ENCODE data around the gene DCLK3. TPM values are rescaled to one million over a fixed set of nuclear protein-coding genes. Genes with fewer than 3 reads are reported as not detected.

DCLK3 gene
- total RNA-seq, 1 experiment from 2014 or later: 1.4 TPM

DNA sequence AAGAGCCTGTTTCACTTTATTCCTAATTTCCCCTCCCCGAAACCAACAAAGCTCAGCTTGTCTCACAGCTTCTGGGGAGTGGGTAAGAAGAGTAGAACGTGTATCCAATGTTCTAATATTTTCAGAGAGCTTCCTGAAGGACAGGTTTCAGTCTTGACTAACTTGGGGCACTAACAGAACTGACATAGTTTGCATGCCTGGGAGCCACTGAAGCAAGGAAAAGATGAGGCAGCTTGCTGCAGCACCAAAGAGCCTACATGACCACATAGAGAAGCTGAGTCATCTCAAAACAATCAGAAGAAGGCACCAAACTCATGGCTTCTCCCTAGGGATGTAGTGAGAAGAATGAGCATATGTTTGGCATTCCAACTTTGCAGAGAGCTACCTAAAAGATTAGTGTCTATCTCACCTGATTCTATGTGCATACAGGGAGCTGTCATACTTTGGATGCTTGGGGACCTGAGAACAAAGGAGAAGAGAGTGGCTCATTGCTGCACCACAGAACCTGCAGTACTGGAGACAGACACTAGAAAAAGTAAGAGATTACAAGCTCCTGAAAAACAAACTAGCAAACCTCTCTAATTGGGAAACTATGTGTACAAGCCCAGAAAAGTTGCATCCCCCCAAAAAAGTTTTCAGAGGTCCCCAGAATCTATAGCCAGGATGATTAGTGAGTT is 86.9 kb downstream of the DCLK3 start:
- TF ChIP-seq, protein P1, sequence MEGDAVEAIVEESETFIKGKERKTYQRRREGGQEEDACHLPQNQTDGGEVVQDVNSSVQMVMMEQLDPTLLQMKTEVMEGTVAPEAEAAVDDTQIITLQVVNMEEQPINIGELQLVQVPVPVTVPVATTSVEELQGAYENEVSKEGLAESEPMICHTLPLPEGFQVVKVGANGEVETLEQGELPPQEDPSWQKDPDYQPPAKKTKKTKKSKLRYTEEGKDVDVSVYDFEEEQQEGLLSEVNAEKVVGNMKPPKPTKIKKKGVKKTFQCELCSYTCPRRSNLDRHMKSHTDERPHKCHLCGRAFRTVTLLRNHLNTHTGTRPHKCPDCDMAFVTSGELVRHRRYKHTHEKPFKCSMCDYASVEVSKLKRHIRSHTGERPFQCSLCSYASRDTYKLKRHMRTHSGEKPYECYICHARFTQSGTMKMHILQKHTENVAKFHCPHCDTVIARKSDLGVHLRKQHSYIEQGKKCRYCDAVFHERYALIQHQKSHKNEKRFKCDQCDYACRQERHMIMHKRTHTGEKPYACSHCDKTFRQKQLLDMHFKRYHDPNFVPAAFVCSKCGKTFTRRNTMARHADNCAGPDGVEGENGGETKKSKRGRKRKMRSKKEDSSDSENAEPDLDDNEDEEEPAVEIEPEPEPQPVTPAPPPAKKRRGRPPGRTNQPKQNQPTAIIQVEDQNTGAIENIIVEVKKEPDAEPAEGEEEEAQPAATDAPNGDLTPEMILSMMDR (conservative IDR thresholded peaks at IDR 0.05): peak; percentile 30; the same call in 1 of the 3 replicates
- Histone ChIP-seq H3K23ac (ENCODE audit: insufficient read length, low read depth, low read length) (no peak overlapping the region), H2BK15ac (ENCODE audit: low read depth, low read length) (no peak overlapping the region), H2BK5ac (ENCODE audit: insufficient read length, low read length) (no peak overlapping the region), H2AK5ac (ENCODE audit: insufficient read length, low read length) (no peak overlapping the region), H3K14ac (ENCODE audit: insufficient read depth, low read length) (no peak overlapping the region), H4K8ac (replicated peaks; ENCODE audit: insufficient read length, low read depth, low read length) (no peak overlapping the region), H3K9me3 (ENCODE audit: control insufficient read depth, low read depth, low read length) (no peaks in the 10 kb centered on the region), H3K4me1 (ENCODE audit: insufficient read depth, low read length) (no peaks in the 10 kb centered on the region), H3K79me1 (ENCODE audit: insufficient read depth, low read depth, low read length, poor library complexity, severe bottlenecking) (no peaks in the 10 kb centered on the region), H2AFZ (ENCODE audit: low read length) (no peak overlapping the region), H3K4ac (ENCODE audit: low read depth, low read length) (no peak overlapping the region), H3K27ac (ENCODE audit: insufficient read length, low read depth, low read length) (no peak overlapping the region), H3K79me2 (ENCODE audit: insufficient read depth, low read length) (no peaks in the 10 kb centered on the region), H2BK12ac (ENCODE audit: insufficient read length, low read depth, low read length) (no peak overlapping the region), H3K23me2 (ENCODE audit: insufficient read length, low read depth, low read length, poor library complexity, severe bottlenecking) (no peaks in the 10 kb centered on the region), H2BK120ac (ENCODE audit: low read depth, low read length, poor library complexity, severe bottlenecking) (no peak overlapping the region), H3K27me3 (ENCODE audit: insufficient read depth, low read length) (no peaks in the 10 kb centered on the region), H4K20me1 (ENCODE audit: control insufficient read depth, insufficient read depth, insufficient read length) (no peaks in the 10 kb centered on the region), H3K4me2 (ENCODE audit: insufficient read depth, insufficient read length, low read length) (no peak overlapping the region), H3K9ac (ENCODE audit: extremely low read depth, insufficient read length, low read length) (no peak overlapping the region), H3T11ph (ENCODE audit: low read length) (no peak overlapping the region), H2BK20ac (ENCODE audit: low read depth, low read length, poor library complexity, severe bottlenecking) (no peak overlapping the region), H3K56ac (ENCODE audit: insufficient read length, low read depth, low read length) (no peak overlapping the region), H3K18ac (ENCODE audit: insufficient read length, low read depth, low read length) (no peak overlapping the region), H4K5ac (ENCODE audit: insufficient read length, low read depth, low read length) (no peak overlapping the region), H4K91ac (ENCODE audit: insufficient read length, low read depth, low read length) (no peak overlapping the region)
- peaks cover 4 to 11% of the 10 kb centered on the region in 2 experiments; a peak in 3 of 4 replicates for H3K4me1 Mint-ChIP-seq
- peaks cover 0 to 16% (median 10%) of the 10 kb centered on the region in 3 experiments for H3K36me3 Mint-ChIP-seq (ENCODE audit: insufficient read depth in 1 of 3, low read depth in 3 of 3)
- H3K27me3 Mint-ChIP-seq (ENCODE audit: low read depth): no peaks in the 10 kb centered on the region
- no peak overlapping the region for H3K27ac Mint-ChIP-seq
- DNase-seq: no peak
- H3K9me3 Mint-ChIP-seq: peaks cover 18 to 29% of the 10 kb centered on the region in 2 experiments
- no peak overlapping the region for H3K4me3 Mint-ChIP-seq
- no CpG with 5 or more reads among the region's 2 CpGs for WGBS (ENCODE audit: extremely low coverage, insufficient read length, low lambda C conversion rate)

All from H9 (cell line).